Progenitor cell of endocrine pancreas (in vitro differentiated cells): Measurements from ENCODE around the gene VEGFB. TPM values are rescaled to one million over a fixed set of nuclear protein-coding genes. Genes with fewer than 3 reads are reported as not detected.

Experiments
- DNase-seq: peaks from one replicate; pipeline ENCODE4 v3.0.0; 2021; ENCODE audit warnings: low spot score; ENCODE audit not compliant: unreplicated experiment
- H3K27ac Mint-ChIP-seq: 2 replicates; pipeline ENCODE4 v1.8.0; 2021; ENCODE audit warnings: mild to moderate bottlenecking, moderate library complexity, mixed read lengths
- H3K27me3 Mint-ChIP-seq: 2 replicates; pipeline ENCODE4 v1.8.0; 2021; ENCODE audit warnings: mixed read lengths
- H3K36me3 Mint-ChIP-seq: 2 replicates; pipeline ENCODE4 v1.8.0; 2022; ENCODE audit warnings: mixed read lengths; ENCODE audit not compliant: insufficient read depth
- H3K4me1 Mint-ChIP-seq: 2 replicates; pipeline ENCODE4 v1.8.0; 2021; ENCODE audit warnings: low read depth, mixed read lengths
- H3K4me3 Mint-ChIP-seq: 2 replicates; pipeline ENCODE4 v1.8.0; 2021; ENCODE audit warnings: low read depth, mild to moderate bottlenecking, moderate library complexity, mixed read lengths
- H3K9me3 Mint-ChIP-seq: 2 replicates; pipeline ENCODE4 v1.8.0; 2021; ENCODE audit warnings: low read depth, mixed read lengths
- CTCF ChIP-seq: fragments of 200-600 bp; sonication (generic); IDR thresholded peaks from one replicate; pipeline ENCODE4 v1.5.0; 2021; ENCODE audit warnings: antibody characterized with exemption, mild to moderate bottlenecking; ENCODE audit not compliant: unreplicated experiment
- total RNA-seq: library from RNA; stranded (reverse); gene quantifications from 2 replicates; pipeline ENCODE4 v1.2.1, GENCODE V29; 2021

Gene VEGFB
- total RNA-seq, 1 donor from 2014 or later: 68.2 TPM

GRCh38 chr11:64249038-64249437, 14.7 kb downstream of the VEGFB start:
- Mint-ChIP-seq H3K4me1 (peaks cover 11% of the 10 kb centered on the region), H3K27me3 (peaks cover 3% of the 10 kb centered on the region), H3K4me3 (no peak overlapping the region), H3K36me3 (no peaks in the 10 kb centered on the region), H3K9me3 (no peaks in the 10 kb centered on the region), H3K27ac (no peak overlapping the region)
- DNase-seq: no peak
- no peak for TF ChIP-seq CTCF

- peaks cover 3% of the 10 kb centered on the region for H3K27me3 Mint-ChIP-seq
- peaks cover 11% of the 10 kb centered on the region for H3K4me1 Mint-ChIP-seq
- no peak overlapping the region for H3K27ac Mint-ChIP-seq
- no peak for TF ChIP-seq CTCF
- no peaks in the 10 kb centered on the region for H3K36me3 Mint-ChIP-seq
- H3K9me3 Mint-ChIP-seq: no peaks in the 10 kb centered on the region
- no peak for DNase-seq
- H3K4me3 Mint-ChIP-seq: peak overlapping the region; percentile 33
These were observed 15.4 kb downstream of the VEGFB start for GRCh38 chr11:64249563-64250414.

- no peak overlapping the region for H3K27ac Mint-ChIP-seq
- H3K4me1 Mint-ChIP-seq: peaks cover 11% of the 10 kb centered on the region
- no peaks in the 10 kb centered on the region for H3K9me3 Mint-ChIP-seq
- DNase-seq: no peak
- TF ChIP-seq CTCF: no peak
- no peaks in the 10 kb centered on the region for H3K36me3 Mint-ChIP-seq
- peak overlapping the region; percentile 44 for H3K4me3 Mint-ChIP-seq
- peaks cover 3% of the 10 kb centered on the region for H3K27me3 Mint-ChIP-seq
These were observed 16.1 kb downstream of the VEGFB start for GRCh38 chr11:64250415-64251015.

- peaks cover 11% of the 10 kb centered on the region for H3K4me1 Mint-ChIP-seq
- DNase-seq: peak; percentile 66
- H3K27me3 Mint-ChIP-seq: peaks cover 3% of the 10 kb centered on the region
- no peaks in the 10 kb centered on the region for H3K36me3 Mint-ChIP-seq
- H3K4me3 Mint-ChIP-seq: peak within 1 kb of the TSS; percentile 82
- TF ChIP-seq CTCF: peak; percentile 79
- no peaks in the 10 kb centered on the region for H3K9me3 Mint-ChIP-seq
- H3K27ac Mint-ChIP-seq: no peak within 1 kb of the TSS
These were observed 16.8 kb downstream of the VEGFB start, which contains the start of gene PLCB3 for GRCh38 chr11:64251016-64251752. Gene PLCB3, plus strand, starts transcription at chr11:64251530. Its CDS starts 120 bp downstream, at chr11:64251650.

GRCh38 chr11:64251753-64252002, 17.3 kb downstream of the VEGFB start:
- Mint-ChIP-seq H3K4me1 (peaks cover 11% of the 10 kb centered on the region), H3K27ac (no peak overlapping the region)

More at GRCh38 chr11:64251753-64252002, 17.3 kb downstream of the VEGFB start:
- TF ChIP-seq CTCF: no peak
- Mint-ChIP-seq H3K27me3 (peaks cover 3% of the 10 kb centered on the region), H3K9me3 (no peaks in the 10 kb centered on the region), H3K36me3 (no peaks in the 10 kb centered on the region), H3K4me3 (peak overlapping the region; percentile 82)
- DNase-seq: no peak
